ENCODE measurements around the gene CTNNBL1.

The CTNNBL1 gene

DNA sequence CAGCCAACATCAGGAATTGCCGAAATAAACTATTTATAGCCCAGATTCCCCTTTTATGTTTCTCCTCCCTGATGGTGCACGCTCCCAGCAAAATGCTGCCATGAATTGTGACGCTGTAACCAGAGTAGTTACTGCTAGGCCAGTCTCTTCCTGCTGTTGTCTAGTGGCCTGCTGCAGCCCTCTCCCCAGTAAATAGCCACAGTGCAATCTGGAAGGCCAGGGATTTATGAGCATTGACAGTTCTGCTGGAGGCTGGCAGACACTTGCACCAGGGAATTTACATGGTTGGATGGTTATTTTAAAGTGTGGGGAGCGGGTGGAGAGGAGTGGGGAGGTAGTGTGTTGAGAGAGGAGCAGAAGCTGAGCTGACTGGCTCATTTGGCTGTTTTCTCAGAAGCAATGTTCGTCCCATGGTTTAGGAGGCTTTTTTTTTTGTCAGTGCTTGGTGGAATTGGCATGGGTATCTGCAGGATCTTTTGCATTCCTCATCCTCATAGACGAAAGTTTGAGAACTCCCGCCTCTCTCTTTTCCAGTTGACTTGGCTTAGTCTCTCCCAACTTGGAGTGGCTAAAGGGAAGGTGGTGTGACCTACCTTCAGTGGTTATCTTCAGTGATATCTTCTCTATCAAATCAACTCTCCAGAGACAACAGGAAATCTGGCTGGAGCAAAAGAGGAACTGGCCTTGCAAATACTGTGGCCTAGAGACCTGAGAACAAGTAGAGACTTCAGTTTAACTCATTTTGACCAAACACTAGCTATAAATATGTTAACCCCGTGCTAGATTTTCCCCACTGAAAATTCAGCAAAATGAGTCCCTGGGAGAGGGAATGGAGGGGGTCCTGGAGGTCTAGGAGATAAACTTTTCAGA lies 109.8 kb downstream of the CTNNBL1 start:
- TF ChIP-seq, protein P1, sequence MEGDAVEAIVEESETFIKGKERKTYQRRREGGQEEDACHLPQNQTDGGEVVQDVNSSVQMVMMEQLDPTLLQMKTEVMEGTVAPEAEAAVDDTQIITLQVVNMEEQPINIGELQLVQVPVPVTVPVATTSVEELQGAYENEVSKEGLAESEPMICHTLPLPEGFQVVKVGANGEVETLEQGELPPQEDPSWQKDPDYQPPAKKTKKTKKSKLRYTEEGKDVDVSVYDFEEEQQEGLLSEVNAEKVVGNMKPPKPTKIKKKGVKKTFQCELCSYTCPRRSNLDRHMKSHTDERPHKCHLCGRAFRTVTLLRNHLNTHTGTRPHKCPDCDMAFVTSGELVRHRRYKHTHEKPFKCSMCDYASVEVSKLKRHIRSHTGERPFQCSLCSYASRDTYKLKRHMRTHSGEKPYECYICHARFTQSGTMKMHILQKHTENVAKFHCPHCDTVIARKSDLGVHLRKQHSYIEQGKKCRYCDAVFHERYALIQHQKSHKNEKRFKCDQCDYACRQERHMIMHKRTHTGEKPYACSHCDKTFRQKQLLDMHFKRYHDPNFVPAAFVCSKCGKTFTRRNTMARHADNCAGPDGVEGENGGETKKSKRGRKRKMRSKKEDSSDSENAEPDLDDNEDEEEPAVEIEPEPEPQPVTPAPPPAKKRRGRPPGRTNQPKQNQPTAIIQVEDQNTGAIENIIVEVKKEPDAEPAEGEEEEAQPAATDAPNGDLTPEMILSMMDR (IDR thresholded peaks at IDR 0.05; ENCODE audit: borderline replicate concordance, control extremely low read depth, extremely low read depth, insufficient read depth, missing control alignments), result no peak
- in situ Hi-C loops (cut with MboI; ENCODE audit: low sequenced_read_pairs, unreplicated experiment), result no loop called here
- DNase-seq (ENCODE audit: low spot score), result peak; percentile 41

GRCh38 chr20:37804584-37805566 lies 111.0 kb downstream of the CTNNBL1 start:
- in situ Hi-C loops (cut with MboI; ENCODE audit: low sequenced_read_pairs, unreplicated experiment), result no loop called here
- TF ChIP-seq, protein P1 (IDR thresholded peaks at IDR 0.05; ENCODE audit: borderline replicate concordance, control extremely low read depth, extremely low read depth, insufficient read depth, missing control alignments), result no peak
- DNase-seq (ENCODE audit: low spot score), result peak; percentile 27

- TF ChIP-seq, protein P1 (IDR thresholded peaks at IDR 0.05; ENCODE audit: borderline replicate concordance, control extremely low read depth, extremely low read depth, insufficient read depth, missing control alignments), result no peak
- no peak for DNase-seq (ENCODE audit: low spot score)
- in situ Hi-C loops (cut with MboI; ENCODE audit: low sequenced_read_pairs, unreplicated experiment), result no loop called here
Observed at GRCh38 chr20:37807471-37808232, 113.8 kb downstream of the CTNNBL1 start.

- in situ Hi-C loops (cut with MboI; ENCODE audit: low sequenced_read_pairs, unreplicated experiment), result no loop called here
- TF ChIP-seq, protein P1 (IDR thresholded peaks at IDR 0.05; ENCODE audit: borderline replicate concordance, control extremely low read depth, extremely low read depth, insufficient read depth, missing control alignments), result no peak
- DNase-seq (ENCODE audit: low spot score), result no peak
Observed at GRCh38 chr20:37808233-37809070, 114.6 kb downstream of the CTNNBL1 start.

- TF ChIP-seq, protein P1 (IDR thresholded peaks at IDR 0.05; ENCODE audit: borderline replicate concordance, control extremely low read depth, extremely low read depth, insufficient read depth, missing control alignments), result no peak
- in situ Hi-C loops (cut with MboI; ENCODE audit: low sequenced_read_pairs, unreplicated experiment), result no loop called here
- DNase-seq (ENCODE audit: low spot score), result no peak
Observed at GRCh38 chr20:37810027-37810426, 116.2 kb downstream of the CTNNBL1 start.

Data from GM13976 (cell line).